GM12875 (cell line): Measurements from ENCODE around the gene NMNAT3.

ENCODE experiments used
- H3K4me3 ChIP-seq: one replicate; pipeline ENCODE4 v1.5.1; 2011; ENCODE audit warnings: low read depth, low read length, control low read depth
- TF ChIP-seq, protein P1 (sequence below): IDR thresholded peaks from 2 replicates; pipeline ENCODE4 v1.5.1; 2011; ENCODE audit warnings: low read depth, mild to moderate bottlenecking, control low read depth, inconsistent platforms, low read length, moderate library complexity, borderline replicate concordance; ENCODE audit not compliant: insufficient read depth

The NMNAT3 gene

DNA sequence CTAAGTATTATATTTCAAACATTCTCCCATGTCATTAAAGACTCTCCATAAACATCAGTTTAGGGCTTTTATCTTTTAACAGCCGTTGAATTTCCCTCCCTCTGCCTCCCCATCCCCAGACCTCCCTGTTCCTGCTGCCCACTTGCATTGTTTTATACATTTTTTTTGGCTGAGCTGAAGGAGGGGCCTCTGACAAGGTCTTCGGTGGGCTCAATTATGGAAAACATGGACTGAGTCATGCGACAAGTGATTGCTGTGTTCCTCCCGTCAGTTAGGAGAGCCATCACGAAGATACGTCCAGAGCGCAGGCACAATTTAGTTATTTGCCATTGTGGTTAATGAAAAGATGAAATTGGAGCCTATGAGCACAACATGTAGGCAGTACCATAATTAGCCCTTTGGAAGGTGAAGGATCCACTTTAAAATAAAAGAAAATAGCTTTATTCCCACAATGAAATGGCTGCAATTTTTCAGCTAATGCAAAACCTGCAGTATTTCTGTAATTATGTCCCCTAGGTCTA is 12.0 kb upstream of the NMNAT3 start:
- H3K4me3 ChIP-seq = no peak overlapping the region
- TF ChIP-seq, protein P1, sequence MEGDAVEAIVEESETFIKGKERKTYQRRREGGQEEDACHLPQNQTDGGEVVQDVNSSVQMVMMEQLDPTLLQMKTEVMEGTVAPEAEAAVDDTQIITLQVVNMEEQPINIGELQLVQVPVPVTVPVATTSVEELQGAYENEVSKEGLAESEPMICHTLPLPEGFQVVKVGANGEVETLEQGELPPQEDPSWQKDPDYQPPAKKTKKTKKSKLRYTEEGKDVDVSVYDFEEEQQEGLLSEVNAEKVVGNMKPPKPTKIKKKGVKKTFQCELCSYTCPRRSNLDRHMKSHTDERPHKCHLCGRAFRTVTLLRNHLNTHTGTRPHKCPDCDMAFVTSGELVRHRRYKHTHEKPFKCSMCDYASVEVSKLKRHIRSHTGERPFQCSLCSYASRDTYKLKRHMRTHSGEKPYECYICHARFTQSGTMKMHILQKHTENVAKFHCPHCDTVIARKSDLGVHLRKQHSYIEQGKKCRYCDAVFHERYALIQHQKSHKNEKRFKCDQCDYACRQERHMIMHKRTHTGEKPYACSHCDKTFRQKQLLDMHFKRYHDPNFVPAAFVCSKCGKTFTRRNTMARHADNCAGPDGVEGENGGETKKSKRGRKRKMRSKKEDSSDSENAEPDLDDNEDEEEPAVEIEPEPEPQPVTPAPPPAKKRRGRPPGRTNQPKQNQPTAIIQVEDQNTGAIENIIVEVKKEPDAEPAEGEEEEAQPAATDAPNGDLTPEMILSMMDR = no peak

DNA sequence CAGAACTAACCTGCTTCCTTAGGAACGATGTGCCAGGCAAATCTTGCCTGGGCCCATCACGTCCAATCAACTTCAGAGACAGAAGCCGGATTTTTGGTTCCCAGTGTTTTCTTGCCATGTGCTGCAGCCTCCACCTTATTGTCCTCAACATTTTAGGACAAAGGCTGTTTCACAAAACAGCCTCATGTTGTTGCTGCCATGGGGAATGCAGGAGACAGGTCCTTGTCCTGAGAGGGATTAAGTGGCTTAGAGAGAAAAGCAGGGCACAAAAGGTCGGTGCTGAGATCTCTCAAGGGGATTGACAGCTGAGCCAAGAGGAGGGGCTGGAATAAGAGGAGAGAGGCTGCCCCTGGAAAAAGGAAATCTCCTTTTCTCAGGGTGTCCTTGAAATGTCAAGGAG is 11.3 kb upstream of the NMNAT3 start:
- H3K4me3 ChIP-seq = no peak overlapping the region
- TF ChIP-seq, protein P1 = no peak

DNA sequence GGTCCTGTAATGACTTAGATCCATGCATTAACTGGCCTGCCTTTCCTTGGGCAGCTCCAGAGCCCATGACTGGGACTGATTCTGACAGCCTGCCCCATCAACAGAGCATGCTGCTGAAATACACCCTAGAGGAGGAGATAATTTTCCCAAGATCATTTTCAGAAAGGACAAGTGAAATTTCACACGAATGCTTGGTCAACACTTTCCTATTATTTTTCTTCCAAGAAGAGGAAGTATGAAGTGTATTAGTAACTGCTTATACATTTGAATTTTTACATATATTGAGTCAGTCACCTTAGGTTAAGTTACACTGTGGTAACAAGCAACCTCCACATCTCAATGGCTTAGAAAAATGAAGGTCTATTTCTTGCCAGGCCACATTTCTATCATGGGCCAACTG is 9.7 kb upstream of the NMNAT3 start:
- TF ChIP-seq, protein P1 = no peak

DNA sequence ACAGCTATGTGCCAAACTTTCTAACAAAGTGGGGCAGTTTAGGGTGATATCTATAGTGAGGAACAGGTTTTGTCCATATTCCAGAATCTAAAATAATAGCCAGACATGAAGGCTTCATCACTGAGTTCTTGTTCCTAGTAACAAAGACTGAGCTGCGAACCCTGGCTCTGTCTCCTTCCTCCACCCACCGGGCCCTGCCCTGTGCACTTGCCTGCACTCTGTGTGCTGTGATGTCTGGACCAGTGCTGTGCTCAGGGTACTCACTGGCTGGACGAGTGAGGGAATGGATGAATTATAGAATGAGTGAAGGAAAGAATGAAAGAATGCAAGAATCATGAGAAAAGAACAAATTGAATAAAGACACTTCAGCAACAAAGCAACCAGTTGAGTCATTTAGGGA is 8.9 kb upstream of the NMNAT3 start:
- H3K4me3 ChIP-seq = no peak overlapping the region
- TF ChIP-seq, protein P1 = no peak

More for the DNA sequence above, 9.7 kb upstream of the NMNAT3 start:
- no peak overlapping the region for H3K4me3 ChIP-seq

DNA sequence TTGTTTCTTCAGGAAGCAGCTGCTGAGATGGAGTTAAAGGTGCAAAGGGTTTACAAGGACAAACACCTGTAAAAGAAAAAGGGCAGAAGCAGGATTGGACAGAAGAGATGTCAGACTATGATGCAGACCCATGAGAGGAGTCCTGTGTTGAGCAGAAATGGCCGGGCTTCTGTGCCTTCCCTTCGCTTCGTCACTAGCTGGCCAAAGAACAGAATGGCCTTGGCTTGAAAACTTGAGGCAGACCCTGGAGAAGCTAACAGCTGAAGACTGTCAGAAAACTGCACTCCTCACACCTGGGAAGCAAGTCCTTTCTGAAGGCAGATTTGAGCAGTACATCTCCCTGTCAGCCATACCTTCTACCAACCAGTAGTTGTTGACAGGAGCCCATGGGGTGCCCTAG is 8.4 kb upstream of the NMNAT3 start:
- TF ChIP-seq, protein P1 = no peak
- no peak overlapping the region for H3K4me3 ChIP-seq

DNA sequence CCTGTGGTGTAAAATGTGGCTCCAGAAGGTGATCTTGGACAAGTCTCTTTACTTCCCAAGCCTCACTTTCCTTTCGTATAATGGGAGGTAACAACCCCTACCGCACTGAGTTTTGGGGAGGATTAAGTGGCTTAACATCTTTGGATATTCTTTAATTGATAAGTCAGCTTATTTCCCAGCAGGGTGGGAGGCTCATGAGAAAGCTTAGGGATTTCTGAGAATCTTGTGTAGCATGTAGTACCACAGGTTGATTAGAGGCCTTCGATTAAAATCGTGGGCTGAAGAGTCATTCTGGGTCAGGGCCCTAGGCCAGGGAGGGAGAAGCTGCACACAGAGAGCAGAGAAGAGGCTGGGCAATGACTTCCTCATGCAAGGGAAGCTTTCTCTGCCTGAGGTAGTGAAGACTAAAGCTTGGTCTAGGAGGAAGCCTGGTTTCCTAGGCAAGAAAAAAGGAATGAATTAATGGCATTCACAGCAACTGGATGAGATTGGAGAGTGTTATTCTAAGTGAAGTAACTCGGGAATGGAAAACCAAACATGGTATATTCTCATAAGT is 1.5 kb upstream of the NMNAT3 start:
- TF ChIP-seq, protein P1 = no peak
- no peak overlapping the region for H3K4me3 ChIP-seq

DNA sequence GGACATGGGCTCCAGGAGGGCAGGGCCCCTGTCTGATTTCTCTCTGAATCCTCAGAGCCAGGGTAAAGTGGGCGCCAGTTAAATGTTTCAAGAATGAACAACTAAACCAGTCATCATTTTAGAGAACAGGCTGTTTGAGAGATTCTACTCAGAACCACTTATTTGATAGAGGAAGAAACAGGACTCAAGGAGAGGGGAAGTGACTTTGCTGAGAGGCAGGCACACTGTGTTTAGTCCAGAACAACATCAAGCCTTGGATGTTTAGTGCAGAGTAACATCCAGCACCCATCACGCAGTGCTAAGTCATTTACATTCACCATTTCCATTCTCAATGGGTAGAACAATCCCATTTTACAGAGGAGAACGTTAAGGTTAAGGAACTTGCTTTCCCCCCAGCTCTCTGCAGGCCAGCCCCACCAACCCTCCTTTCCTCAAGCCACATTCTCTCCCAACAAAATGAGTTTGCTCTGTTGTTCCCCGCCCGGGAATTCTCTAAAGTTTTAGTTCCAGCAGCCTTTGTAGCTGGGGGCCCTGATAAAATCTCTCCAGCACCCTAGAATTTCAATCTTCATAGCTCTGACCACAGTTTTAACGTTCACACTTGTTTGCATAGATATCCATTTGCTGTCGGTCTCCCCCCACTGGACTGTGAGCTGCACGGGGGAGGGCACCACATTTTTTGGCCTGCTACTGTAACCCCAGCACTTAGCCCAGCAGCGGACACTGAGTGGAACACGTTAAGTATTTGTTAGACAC is 962 bp downstream of the NMNAT3 start:
- TF ChIP-seq, protein P1 = no peak
- H3K4me3 ChIP-seq = no peak overlapping the region
